Bronchial epithelial cell (primary cell): ENCODE measurements around the gene PLA2G4D. TPM values are rescaled to one million over a fixed set of nuclear protein-coding genes. Genes with fewer than 3 reads are reported as not detected.

Source experiments
- DNase-seq: peaks from one replicate; pipeline ENCODE4 v3.0.0-alpha.2; 2010; ENCODE audit warnings: low read depth
- FAIRE-seq: peaks from 2 replicates; lab custom pipeline; 2011; peaks lifted over from hg19 to GRCh38; lab: Jason Lieb, UNC
- H3K27me3 ChIP-seq: 2 replicates; pipeline ENCODE4 v1.5.1; 2011; ENCODE audit warnings: low read length; ENCODE audit not compliant: control insufficient read depth, insufficient read depth
- H3K36me3 ChIP-seq: 2 replicates; pipeline ENCODE4 v1.5.1; 2011; ENCODE audit warnings: low read length; ENCODE audit not compliant: control insufficient read depth, insufficient read depth
- H3K4me3 ChIP-seq: 2 replicates; pipeline ENCODE4 v1.5.1; 2011; ENCODE audit warnings: mild to moderate bottlenecking, low read depth, low read length, control low read depth
- CTCF ChIP-seq: IDR thresholded peaks from 2 replicates; pipeline ENCODE4 v1.5.1; 2011; ENCODE audit warnings: mild to moderate bottlenecking, moderate library complexity, low read length, control low read depth, inconsistent platforms; ENCODE audit not compliant: insufficient read depth, severe bottlenecking
- total RNA-seq: library from RNA; depleted of rRNA; stranded (reverse); fragments of >200 nt; gene quantifications from 2 replicates; pipeline ENCODE4 v1.2.1, GENCODE V29; 2014

The PLA2G4D gene
- total RNA-seq, 1 donor from 2014 or later, result under 0.01 TPM

- DNase-seq (peak; percentile 50), FAIRE-seq (no peak)
- H3K27me3 ChIP-seq, result no peaks in the 10 kb centered on the region
- no peaks in the 10 kb centered on the region for H3K36me3 ChIP-seq
- no peak overlapping the region for H3K4me3 ChIP-seq
- no peak for TF ChIP-seq CTCF
These were observed 31.1 kb downstream of the PLA2G4D start for GRCh38 chr15:42063122-42063848.

GRCh38 chr15:42062284-42062806, 32.0 kb downstream of the PLA2G4D start:
- FAIRE-seq, result no peak

GRCh38 chr15:42060797-42061196, 33.6 kb downstream of the PLA2G4D start:
- no peak for TF ChIP-seq CTCF
- FAIRE-seq (no peak), DNase-seq (no peak)
- H3K4me3 ChIP-seq, result no peak overlapping the region
- no peaks in the 10 kb centered on the region for H3K27me3 ChIP-seq
- no peaks in the 10 kb centered on the region for H3K36me3 ChIP-seq

More at GRCh38 chr15:42062284-42062806, 32.0 kb downstream of the PLA2G4D start:
- no peaks in the 10 kb centered on the region for H3K27me3 ChIP-seq
- TF ChIP-seq CTCF, result no peak
- H3K36me3 ChIP-seq, result no peaks in the 10 kb centered on the region
- no peak overlapping the region for H3K4me3 ChIP-seq
- no peak for DNase-seq

GRCh38 chr15:42060477-42060763, 33.9 kb downstream of the PLA2G4D start:
- no peaks in the 10 kb centered on the region for H3K36me3 ChIP-seq
- no peak overlapping the region for H3K4me3 ChIP-seq
- no peaks in the 10 kb centered on the region for H3K27me3 ChIP-seq
- TF ChIP-seq CTCF, result no peak
- FAIRE-seq (no peak), DNase-seq (no peak)

GRCh38 chr15:42059661-42060476, 34.5 kb downstream of the PLA2G4D start:
- H3K4me3 ChIP-seq, result no peak overlapping the region
- H3K27me3 ChIP-seq, result no peaks in the 10 kb centered on the region
- peak; percentile 87 for TF ChIP-seq CTCF
- peak; percentile 68 for FAIRE-seq
- no peaks in the 10 kb centered on the region for H3K36me3 ChIP-seq
- peak; percentile 41 for DNase-seq
